Measurements from ENCODE around the gene TBX4.
"Not testable (repeated sequence)": the region's sequence is repeated elsewhere in the genome, so short reads cannot be mapped to it uniquely, and the experiment has no call there.

TBX4 gene

DNA sequence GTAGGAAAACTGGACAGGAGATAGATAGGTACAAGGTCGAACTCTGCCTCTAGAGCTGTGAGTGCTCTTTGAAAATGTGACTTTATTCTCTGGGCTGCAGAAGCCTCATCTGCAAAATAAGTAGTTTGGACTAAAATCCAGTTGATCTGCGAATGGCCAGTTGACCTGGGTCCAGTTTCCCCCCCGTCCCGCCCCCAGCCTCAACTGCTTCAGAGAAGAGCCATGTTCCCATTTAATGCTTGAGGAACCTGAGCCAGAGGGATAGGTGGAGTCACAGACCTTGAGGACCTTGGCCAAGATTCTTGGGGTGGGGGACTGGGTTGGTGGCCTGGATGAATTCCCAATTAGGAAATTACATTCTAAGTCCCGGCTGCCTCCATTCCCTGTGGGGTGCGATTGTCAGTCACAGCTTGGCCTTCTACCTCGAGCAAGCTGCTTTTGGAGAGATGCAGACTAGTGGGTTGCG lies 38.5 kb upstream of the TBX4 start:
- DNase-seq, result no peak

DNA sequence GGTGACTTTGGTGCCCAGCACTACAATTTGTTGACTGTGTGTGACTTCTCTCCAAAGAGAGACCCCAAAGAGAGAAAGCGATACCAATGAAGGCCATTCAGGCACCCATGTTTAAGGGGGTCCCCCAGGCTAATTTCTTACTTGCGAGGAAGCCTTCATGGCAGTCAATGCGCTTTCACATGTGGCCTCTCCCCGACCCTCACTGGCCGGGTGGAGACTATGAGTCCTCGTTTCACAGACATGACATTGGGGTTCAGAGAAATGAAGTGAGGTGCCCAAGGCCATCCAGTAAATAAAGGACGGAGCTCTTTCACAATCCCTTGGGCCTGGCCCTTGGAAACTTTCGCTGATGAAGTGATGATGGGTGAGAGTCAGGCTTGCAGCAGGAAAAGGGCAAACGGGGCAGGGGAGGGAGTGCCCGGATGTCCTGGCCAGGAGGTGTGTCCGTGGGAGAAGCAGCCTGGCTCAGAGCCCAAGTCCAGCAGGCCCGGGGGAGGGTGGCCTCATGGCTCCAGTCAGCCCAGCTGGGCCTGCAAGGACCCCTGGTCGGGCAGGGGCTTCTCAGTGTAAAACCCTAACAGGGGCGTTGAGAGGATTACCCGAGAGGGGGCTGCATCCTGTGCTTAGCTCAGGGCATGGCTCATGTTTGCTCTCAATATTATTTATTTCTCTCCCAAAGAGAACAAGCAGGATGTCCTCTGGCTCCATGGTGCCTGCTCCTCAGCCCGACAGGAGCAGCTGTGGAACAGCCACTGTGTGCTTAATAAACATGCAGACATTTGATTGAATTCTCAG lies 37.9 kb upstream of the TBX4 start:
- DNase-seq, result no peak

DNA sequence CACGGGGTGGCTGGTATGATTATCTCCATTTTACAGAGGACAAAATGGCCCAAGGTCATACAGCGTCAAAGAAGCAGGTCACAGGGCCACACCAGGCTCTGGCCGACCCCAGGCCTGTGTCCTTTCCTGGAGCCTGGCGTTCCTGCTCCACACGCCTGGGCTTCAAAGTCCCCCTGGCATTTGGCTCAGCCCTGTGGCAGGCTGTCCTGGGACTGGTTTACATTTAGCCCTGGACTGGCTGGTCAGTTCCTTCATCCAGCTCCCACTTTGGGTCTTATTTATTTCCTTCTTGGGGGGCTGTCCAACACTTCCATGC lies 37.3 kb upstream of the TBX4 start:
- no peak for DNase-seq

DNA sequence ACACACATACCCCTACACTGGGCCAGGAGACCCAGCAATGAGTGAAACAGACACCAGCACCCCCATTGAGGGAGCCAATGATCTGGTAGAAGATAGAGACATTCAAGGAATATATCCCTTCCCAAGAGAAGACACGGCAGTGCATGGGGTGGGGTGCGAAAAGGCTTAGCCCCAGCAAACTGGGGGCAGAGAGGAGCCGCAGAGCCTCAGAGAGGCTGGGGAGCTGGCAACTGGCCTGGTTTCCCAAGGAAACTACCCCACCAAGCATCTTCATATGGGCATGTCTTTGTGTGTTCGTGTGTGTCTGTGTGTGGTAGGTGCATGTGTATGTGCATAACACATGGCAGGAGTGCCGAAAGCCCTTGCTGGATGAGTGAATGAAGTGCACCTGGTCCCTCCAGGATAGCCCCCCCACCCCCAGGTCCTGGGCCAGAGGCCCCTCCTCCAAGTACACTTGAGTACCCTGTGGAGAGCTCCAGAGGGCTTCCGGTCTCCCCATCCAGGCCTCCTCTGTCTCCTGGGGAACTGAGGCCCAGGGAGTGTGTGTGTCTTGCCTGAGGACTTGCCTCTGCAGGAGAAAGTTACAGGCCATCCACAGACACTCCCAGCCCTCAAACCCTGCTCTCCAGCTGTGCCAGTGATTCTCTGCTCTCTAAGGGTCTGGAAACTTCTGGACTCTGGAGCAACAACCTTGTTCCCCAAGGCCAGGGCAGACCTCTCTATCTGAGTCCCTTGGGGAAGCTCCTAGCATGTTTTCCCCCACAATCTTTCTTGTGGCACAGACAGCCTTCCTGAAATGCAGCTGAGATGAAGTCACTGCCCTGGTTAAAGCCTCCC lies 36.6 kb upstream of the TBX4 start:
- DNase-seq, result no peak

DNA sequence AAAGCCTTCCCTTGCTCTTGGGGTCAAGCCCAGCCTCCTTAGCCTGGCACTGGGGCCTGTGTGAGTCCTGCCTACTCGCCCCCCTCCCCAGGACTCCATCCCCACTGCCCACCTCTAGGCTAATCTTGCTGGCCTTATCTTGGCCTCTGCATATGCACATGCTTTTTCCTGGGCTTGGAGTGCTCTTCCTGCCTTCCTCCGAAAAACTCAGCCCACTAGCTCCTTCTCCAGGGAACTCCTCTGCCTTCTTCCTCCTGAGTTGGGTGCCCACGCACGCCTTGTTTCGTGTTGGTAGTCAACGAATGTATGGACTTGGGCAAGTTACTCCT lies 36.0 kb upstream of the TBX4 start:
- no peak for DNase-seq

DNA sequence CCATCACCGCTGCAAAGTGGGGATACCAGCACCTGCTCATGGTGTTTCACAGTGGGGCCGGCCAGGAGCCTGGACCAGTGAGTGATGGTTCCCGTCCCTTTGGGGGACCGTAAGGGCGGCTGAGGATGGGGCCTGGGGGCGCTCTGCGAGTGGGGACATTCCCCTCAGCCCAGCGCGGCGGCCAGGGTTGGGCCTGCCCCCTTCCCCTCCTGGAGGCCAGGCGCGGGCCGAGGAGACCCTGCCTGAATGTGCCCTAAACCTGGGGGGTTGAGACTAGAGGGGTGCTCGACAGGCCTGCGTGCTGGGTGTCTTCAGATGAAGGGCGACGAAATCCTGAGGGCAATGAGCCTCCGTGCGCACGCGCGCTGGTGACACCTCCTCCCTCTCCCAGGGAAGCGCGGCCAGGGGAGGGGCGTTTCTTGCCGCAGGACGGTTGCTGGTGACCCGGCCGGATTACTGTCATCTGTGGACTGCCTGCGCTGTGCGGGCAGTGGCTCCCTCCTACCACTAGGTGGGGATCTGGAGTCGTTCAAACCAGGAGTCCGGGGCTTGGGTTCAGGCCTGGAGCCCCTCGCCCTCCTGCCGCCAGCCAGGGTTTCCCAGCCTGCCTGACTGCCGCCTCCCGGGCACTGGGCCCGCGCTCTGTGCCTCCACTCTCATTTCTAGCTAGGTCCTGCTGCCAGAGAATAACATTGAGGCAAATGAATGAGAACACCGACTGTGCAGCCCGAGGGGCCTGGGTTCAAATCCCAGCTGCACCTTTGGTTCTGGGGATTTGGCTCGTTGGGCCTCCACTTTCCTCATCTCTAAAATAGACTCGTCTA lies 35.5 kb upstream of the TBX4 start:
- peak; percentile 69 for DNase-seq

DNA sequence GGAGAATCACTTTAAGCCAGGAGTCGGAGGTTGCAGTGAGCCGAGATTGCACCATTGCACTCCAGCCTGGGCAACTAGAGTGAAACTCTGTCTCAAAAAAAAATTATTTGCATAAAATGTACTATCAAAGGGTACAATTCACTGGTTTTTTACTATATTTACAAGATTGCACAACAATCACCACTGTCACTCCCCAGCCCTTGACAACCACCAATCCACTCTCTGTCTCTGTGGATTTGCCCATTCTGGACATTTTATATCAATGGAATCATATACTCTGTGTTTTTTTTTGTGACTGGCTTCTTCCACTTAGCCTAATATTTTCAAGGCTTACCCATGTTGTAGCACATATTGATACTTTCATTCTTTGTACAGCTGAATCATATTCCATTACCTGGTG lies 33.8 kb upstream of the TBX4 start:
- no peak for DNase-seq

DNA sequence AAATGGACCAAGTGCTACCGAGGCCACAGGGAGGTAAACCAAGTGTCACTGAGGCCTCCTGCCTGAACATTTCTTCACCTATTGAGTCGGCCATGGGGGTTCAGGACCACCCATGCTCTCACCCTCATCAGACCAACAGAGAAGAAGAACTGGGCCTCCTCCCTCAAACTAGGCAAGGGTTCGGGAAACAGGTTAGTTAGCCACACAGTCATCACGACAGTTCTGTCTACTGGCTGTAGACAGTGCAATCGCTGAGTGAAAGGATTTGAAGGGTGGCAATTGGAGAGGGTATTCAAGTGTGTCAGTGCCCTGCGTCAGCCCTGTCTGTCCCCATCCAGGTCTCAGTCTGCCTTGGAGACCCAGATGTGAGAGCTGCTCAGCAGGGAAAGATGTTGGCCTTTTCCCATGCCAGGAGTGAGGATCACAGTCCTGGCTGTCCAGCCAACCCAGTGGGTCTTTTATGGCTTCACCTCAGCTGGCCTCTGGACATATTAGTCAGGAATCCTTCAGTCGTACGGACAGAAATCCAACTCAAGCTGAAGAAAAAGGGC lies 32.7 kb upstream of the TBX4 start:
- DNase-seq, result no peak

DNA sequence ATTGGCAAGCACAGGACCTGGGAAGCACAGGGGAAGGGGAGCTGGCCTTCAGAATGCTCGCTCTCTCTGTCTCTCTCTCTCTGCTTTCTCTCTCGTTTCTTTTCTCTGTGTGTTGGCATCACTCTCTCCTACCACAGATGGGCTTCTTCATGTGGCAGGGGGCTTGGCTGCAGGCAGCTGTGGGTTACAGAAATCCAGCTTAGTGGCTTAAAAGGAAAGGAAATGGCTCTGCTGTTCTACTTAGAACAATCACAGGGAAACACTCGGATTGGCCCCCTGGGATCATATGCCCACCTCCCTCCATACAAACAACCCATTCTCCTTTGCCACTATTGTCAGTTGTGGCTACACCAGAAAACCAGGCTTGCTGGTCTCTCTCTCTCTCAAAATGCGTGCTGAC lies 32.2 kb upstream of the TBX4 start:
- DNase-seq, result no peak

DNA sequence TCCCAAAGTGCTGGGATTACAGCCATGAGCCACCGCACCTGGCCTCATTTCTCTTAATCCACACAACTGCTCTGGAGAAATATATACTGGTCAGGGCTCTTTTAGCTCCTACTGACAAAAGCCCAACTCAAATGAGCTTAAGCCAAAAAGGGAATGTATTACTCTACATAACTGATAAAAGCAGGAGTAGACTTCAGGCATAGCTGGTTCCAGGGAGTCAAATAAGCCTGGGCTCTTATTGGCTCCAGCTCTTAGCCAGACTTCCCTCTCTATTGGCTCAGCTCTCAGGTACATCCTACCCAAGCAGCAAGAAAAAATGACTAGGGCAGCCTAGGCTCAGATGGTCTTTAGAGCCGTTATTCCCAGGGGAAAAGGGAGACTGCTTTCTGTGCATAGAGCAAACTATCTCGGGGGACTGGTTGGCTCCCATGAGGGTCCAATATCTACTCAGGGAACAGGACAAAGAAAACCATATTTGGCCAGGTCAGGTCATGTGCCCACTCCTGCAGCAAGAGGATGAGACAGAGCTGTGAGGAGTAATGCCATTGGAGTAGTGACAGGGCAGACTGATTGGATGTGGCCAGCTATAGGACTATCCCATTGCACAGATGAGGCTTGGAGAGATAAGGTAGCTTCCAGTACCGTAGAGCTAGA lies 31.4 kb upstream of the TBX4 start:
- no peak for DNase-seq

DNA sequence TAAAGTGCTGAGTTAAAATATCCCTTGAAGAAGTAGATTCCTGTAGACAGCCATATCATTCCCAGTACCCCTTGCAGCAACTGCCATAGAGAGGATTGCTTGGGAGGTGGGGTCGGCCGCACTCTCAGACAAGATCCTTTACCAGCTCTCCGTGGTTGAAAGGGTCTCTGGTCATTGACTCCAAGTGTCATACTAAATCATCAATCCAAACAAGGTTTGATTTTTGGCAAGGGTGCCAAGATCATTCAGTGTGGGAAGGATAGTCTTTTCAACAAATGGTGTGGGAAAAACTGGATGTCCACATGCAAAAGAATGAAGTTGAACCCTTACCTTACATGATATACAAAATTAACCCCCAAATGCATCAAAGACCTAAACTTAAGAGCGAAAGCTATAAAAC lies 30.8 kb upstream of the TBX4 start:
- no peak for DNase-seq

DNA sequence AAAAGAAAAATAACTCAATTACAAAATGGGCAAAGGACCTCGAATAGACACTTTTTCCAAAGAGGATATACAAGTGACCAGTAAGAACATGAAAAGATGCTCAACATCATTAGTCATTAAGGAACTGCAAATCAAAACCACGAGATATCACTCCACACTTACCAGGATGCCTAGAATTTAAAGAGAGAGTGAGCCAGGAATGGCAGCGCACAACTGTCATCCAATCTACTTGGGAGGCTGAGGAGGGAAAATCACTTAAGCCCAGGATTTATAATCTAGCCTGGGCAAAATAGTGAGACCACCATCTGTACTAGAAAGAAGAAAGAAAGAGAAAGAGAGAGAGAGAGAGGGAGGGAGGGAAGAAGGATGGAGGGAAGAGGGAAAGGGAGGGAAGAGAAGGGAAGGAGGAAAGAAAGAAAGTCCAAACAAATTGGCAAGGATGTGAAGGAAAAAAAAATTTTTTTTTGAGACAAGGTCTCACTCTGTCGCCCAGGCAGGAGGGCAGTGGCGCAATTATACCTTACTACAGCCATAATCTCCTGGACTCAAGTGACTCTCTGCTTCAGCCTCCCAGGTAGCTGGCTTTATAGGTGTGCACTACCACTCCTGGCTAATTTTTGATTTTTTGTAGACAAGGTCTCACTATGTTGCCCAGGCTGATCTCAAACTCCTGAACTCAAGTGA lies 30.0 kb upstream of the TBX4 start:
- no peak for DNase-seq

DNA sequence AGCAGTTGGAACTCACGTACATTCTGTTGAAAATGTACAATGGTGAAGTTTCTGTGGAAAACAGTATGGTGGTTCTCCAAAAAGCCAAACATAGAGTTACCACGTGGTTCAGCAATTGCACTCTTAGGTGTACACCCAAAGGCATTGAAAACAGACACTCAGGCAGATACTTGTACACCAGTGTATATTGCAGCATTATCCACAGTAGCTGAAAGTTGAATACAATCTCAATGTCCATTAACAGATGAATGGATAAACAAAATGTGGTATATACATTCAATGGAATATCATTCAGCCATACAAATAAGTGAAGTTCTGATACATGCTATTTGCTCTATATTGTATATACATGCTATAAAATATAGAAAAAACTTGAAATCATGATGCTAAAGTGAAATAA lies 29.4 kb upstream of the TBX4 start:
- DNase-seq, result no peak

DNA sequence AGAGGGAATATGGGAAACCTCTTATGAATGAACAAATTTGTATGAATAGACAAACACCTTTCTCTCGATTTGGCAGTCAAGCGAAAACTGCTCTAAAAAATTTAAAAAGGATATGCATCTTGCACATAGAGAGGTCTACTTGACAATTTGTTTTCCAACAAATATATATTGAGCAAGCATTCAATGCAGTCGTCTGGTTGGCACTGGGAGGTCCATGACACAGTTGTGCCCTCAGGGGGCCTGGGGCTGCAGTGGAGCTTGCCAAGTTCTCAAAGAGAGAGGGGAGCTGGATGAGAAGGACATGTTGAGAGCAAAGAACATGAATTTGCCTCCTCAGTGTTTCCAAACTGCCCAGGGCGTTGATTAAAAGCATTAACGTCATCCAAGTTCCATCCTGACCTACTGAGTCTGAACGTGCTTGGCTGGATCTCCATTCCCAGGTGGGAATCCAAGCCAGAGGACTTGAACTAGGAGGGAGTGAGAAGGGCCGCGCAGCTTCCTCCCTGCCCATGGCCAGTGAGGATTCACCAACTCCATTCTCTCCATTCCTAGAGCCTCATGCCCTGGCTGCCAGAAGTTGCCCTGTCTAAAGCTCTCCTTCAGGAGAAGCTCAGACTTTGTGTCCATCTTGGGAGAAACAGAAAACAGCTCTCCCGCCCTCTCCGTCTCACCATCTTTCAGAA lies 28.1 kb upstream of the TBX4 start:
- DNase-seq, result no peak

DNA sequence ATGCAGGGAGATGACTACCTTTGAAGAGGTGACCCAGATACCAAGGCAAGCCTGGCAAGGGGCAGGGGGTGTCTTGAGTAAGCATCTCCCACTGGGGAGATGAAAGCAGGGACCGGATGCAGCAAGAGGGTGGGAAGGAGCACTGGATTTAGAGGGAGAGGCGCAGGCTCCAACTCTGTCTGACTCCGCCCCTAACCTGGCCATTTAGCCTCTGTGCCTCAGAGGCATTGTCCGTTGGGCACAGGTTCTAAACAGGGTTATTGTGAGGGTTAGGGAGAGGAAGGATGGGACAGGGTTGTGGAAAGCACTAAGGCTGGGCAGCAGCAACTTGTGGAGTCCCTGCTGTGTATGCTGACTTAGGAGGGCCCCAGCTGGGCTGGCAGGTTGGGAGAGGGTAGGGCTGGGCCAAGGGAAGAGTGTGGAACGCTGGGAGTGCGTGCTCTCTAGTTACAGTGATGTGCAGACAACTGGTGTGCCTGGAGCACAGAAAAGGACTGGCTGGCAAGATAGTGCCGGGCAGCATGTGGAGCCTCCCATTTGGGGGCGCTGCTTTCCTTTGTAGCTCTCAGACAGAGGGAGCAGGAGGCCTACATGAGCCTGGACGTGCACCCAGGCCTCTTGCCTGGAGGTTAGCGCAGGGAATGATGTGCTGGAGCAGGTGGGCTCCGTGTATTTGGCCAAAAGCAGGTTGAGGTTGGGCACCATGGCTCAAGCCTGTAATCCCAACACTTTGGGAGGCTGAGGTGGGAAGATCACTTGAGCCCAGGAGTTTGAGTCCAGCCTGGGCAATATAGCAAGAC lies 26.3 kb upstream of the TBX4 start:
- DNase-seq, result no peak

DNA sequence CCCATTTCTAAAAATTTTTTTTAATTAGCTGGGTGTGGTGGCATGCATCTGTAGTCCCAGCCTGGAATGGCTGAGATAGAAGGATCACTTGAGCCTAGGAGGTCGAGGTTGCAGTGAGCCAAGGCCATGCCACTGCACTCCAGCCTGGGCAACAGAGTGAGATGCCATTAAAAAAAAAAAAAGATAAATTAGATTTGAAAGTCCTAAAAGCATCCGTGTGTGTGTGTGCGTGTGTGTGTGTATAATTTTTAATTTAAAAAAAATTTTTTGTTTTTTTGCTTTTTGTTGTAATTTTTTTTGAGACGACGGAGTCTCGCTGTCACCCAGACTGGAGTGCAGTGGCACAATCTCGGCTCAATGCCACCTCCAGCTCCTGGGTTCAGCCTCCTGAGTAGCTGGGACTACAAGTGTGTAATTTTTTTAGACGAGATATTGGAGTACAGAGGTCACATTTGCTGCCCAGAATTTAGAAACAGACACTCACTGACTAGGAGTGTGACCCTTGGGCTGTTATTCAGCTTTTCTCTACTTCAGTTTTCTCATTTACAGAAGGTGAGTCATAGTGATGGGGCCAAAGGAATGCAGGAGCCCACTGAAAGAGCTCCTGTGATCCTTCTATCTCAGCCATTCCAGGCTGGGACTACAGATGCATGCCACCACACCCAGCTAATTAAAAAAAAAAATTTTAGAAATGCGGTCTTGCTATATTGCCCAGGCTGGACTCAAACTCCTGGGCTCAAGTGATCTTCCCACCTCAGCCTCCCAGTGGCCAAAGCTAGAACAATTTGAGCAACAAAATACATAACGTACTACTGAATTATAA lies 25.5 kb upstream of the TBX4 start:
- no peak for DNase-seq

DNA sequence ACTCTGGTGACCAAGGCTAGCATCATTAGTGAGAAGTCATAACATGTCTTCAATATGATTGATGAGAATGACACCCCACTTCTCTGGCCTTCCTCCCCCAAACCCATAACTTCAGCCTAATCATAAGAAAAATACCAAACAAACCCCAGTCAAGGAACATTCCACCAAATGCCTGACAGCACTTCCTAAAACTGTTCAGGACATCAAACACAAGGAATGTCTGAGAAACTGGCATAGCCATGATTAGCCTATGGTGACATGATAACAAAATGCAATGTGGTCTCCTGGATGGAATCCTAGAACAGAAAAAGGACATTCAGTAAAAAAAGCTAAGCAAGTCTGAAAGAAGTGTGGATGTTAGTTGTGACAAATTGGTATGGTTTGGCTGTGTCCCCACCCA lies 24.7 kb upstream of the TBX4 start:
- no peak for DNase-seq

DNA sequence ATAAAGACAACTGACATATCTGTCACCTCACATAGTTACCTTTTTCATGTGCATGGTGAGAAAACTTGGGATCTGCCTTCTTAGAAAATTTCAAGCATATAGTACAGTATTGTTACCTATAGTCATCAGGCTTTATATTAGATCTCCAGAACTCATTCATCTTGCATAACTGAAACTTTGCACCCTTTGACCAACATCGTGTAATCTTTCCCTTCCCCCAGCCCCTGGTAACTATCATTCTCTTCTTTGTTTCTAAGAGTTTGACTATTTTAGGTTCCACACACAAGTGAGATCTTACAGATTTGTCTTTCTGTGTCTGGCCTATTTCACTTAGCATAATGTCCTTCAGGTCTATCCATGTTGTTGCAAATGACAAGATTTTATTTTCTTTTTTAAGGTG lies 22.9 kb upstream of the TBX4 start:
- DNase-seq, result no peak

DNA sequence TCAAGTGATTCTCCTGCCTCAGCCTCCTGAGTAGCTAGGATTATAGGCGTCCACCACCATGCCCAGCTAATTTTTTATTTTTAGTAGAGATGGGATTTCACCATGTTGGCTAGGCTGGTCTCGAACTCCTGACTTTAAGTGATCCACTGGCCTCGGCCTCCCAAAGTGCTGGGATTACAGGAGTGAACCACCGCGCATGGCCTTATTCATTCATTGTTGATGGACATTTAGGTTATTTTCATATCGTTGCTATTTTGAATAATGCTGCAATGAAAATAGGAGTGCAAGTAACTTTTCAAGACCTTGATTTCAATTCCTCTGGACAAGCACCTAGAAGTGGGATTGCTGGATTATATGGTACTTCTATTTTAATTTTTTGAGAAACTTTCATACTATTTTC lies 22.4 kb upstream of the TBX4 start:
- DNase-seq, result not testable (repeated sequence)
